ENCODE data around the gene ATP2A2.

The ATP2A2 gene

GRCh38 chr12:110289044-110289710 lies 8.1 kb downstream of the ATP2A2 start:
- DNase-seq (ENCODE audit: low read depth in 2 of 3, low spot score in 2 of 3): no peak

GRCh38 chr12:110289711-110290078 lies 8.6 kb downstream of the ATP2A2 start:
- DNase-seq (ENCODE audit: low read depth in 2 of 3, low spot score in 2 of 3): no peak

GRCh38 chr12:110301065-110301806 lies 20.2 kb downstream of the ATP2A2 start:
- DNase-seq (ENCODE audit: low read depth in 2 of 3, low spot score in 2 of 3): no peak

- DNase-seq (ENCODE audit: low read depth in 2 of 3, low spot score in 2 of 3): no peak
Measured at GRCh38 chr12:110304061-110304551, 23.1 kb downstream of the ATP2A2 start.

GRCh38 chr12:110307372-110307771 lies 26.3 kb downstream of the ATP2A2 start:
- no peak for DNase-seq (ENCODE audit: low read depth in 2 of 3, low spot score in 2 of 3)

- no peak for DNase-seq (ENCODE audit: low read depth in 2 of 3, low spot score in 2 of 3)
Measured at GRCh38 chr12:110310763-110311162, 29.7 kb downstream of the ATP2A2 start.

GRCh38 chr12:110311903-110312302 lies 30.9 kb downstream of the ATP2A2 start:
- no peak for DNase-seq (ENCODE audit: low read depth in 2 of 3, low spot score in 2 of 3)

- no peak for DNase-seq (ENCODE audit: low read depth in 2 of 3, low spot score in 2 of 3)
Measured at GRCh38 chr12:110312581-110313360, 31.7 kb downstream of the ATP2A2 start.

- DNase-seq (ENCODE audit: low read depth in 2 of 3, low spot score in 2 of 3): no peak
Measured at GRCh38 chr12:110314308-110314707, 33.3 kb downstream of the ATP2A2 start.

- DNase-seq (ENCODE audit: low read depth in 2 of 3, low spot score in 2 of 3): no peak
Measured at GRCh38 chr12:110316861-110317260, 35.8 kb downstream of the ATP2A2 start.

- DNase-seq (ENCODE audit: low read depth in 2 of 3, low spot score in 2 of 3): no peak
Measured at GRCh38 chr12:110317911-110318310, 36.9 kb downstream of the ATP2A2 start.

- no peak for DNase-seq (ENCODE audit: low read depth in 2 of 3, low spot score in 2 of 3)
Measured at GRCh38 chr12:110320550-110320949, 39.5 kb downstream of the ATP2A2 start.

GRCh38 chr12:110329710-110330109 lies 48.7 kb downstream of the ATP2A2 start:
- DNase-seq (ENCODE audit: low read depth in 2 of 3, low spot score in 2 of 3): no peak

- no peak for DNase-seq (ENCODE audit: low read depth in 2 of 3, low spot score in 2 of 3)
Measured at GRCh38 chr12:110330124-110330523, 49.1 kb downstream of the ATP2A2 start.

GRCh38 chr12:110330544-110330943 lies 49.5 kb downstream of the ATP2A2 start:
- DNase-seq (ENCODE audit: low read depth in 2 of 3, low spot score in 2 of 3): no peak

- DNase-seq (ENCODE audit: low read depth in 2 of 3, low spot score in 2 of 3): no peak
Measured at GRCh38 chr12:110333201-110333600, 52.2 kb downstream of the ATP2A2 start.

- DNase-seq (ENCODE audit: low read depth in 2 of 3, low spot score in 2 of 3): no peak
Measured at GRCh38 chr12:110335481-110336045, 54.5 kb downstream of the ATP2A2 start.

GRCh38 chr12:110337912-110338710 lies 57.1 kb downstream of the ATP2A2 start:
- DNase-seq (ENCODE audit: low read depth in 2 of 3, low spot score in 2 of 3): no peak

GRCh38 chr12:110338754-110339153 lies 57.7 kb downstream of the ATP2A2 start:
- no peak for DNase-seq (ENCODE audit: low read depth in 2 of 3, low spot score in 2 of 3)

- DNase-seq (ENCODE audit: low read depth in 2 of 3, low spot score in 2 of 3): no peak
Measured at GRCh38 chr12:110339184-110339952, 58.3 kb downstream of the ATP2A2 start.

All from activated CD8-positive, alpha-beta memory T cell treated with anti-CD3 and anti-CD28 coated beads for 48 hours (primary cell).